HEK293 (cell line): Measurements from ENCODE around the gene PGP.
A peak's percentile ranks its signal among the peaks of the same experiment; 100 is the strongest.

Experiments
- CTCF ChIP-seq: fragments of 450-650 bp; formaldehyde crosslinking; IDR thresholded peaks from 2 replicates; pipeline ENCODE4 v1.5.1; 2016; ENCODE audit warnings: missing biosample characterization, missing genetic modification characterization
- GLI2 ChIP-seq: fragments of 450-650 bp; formaldehyde crosslinking; IDR thresholded peaks from 2 replicates; pipeline ENCODE4; 2017; ENCODE audit warnings: missing biosample characterization, missing genetic modification characterization, low read depth, borderline replicate concordance
- ZNF24 ChIP-seq: fragments of 450-650 bp; formaldehyde crosslinking; IDR thresholded peaks from 2 replicates; pipeline ENCODE4 v1.5.1; 2016; ENCODE audit warnings: missing biosample characterization, missing genetic modification characterization
- ZNF274 ChIP-seq, 2 experiments: fragments of 200-500 bp in 1 of 2; fragments of 450-650 bp in 1 of 2; sonication (Bioruptor generic) in 1 of 2; formaldehyde crosslinking in 1 of 2; IDR thresholded peaks; 2 replicates each; pipeline versions ENCODE4 v1.5.1 to v1.6.1; 2014 to 2016; ENCODE audit warnings: borderline replicate concordance in 1 of 2, inconsistent platforms in 1 of 2, low read length in 1 of 2, missing biosample characterization in 1 of 2, missing genetic modification characterization in 1 of 2
- ZNF292 ChIP-seq: fragments of 450-650 bp; formaldehyde crosslinking; IDR thresholded peaks from 2 replicates; pipeline ENCODE4 v1.5.1; 2016; ENCODE audit warnings: low read depth, missing biosample characterization, missing genetic modification characterization, borderline replicate concordance
- ZNF791 ChIP-seq: fragments of 450-650 bp; formaldehyde crosslinking; IDR thresholded peaks from 2 replicates; pipeline ENCODE4 v1.5.1; 2016; ENCODE audit warnings: missing biosample characterization, missing genetic modification characterization

GRCh38 chr16:2194852-2195321 lies 19.8 kb downstream of the PGP start:
- TF ChIP-seq ZNF24 (0 out of 2 replicates have a peak, but pooled peaks have one; percentile 26), CTCF (tag by site-specific recombination) (peak; percentile 89), ZNF292 (tag by site-specific recombination) (no peak), ZNF274 (IDR thresholded peaks at IDR 0.05; ENCODE audit: low read length) (no peak), ZNF274 (tag by site-specific recombination; IDR thresholded peaks at IDR 0.05; ENCODE audit: borderline replicate concordance) (no peak), ZNF791 (no peak), GLI2 (no peak)
